ENCODE measurements around the gene RBM20.

- no peak for TF ChIP-seq EZH2 (IDR thresholded peaks at IDR 0.05; ENCODE audit: insufficient read depth, poor library complexity, severe bottlenecking)
- TF ChIP-seq EZH2phosphoT487 (IDR thresholded peaks at IDR 0.05; ENCODE audit: insufficient read depth, low read depth), result no peak
Observed at GRCh38 chr10:110853921-110854605, 209.9 kb downstream of the RBM20 start.
